Adrenal gland (tissue), 5 donors: Measurements from ENCODE around the gene GRWD1.

ENCODE experiments used
- CTCF ChIP-seq, 6 experiments: fragments of 450-650 bp in 4 of 6; fragments of 200-600 bp in 2 of 6; sonication (generic) in 1 of 6; IDR thresholded peaks; 1 replicate in 5 of 6; 2 replicates in 1 of 6; pipeline versions ENCODE4 v1.5.1 to v1.8.0; 2016 to 2021; ENCODE audit warnings: antibody characterized with exemption in 6 of 6, mild to moderate bottlenecking in 2 of 6, moderate library complexity in 1 of 6
- POLR2A ChIP-seq, 2 donors: fragments of 450-650 bp; IDR thresholded peaks; one replicate each; pipeline ENCODE4 v1.6.1; 2017; ENCODE audit warnings: antibody characterized with exemption in 2 of 2, mild to moderate bottlenecking in 2 of 2, moderate library complexity in 1 of 2
- donor health status: DM: no; HTN: no; CAD: no.

GRCh38 chr19:48458016-48458415 lies 12.2 kb downstream of the GRWD1 start:
- TF ChIP-seq CTCF (IDR thresholded peaks at IDR 0.05) (no peak), POLR2A (IDR thresholded peaks at IDR 0.05) (no peak)
